Middle frontal gyrus (tissue), 1 donor: Measurements from ENCODE around the gene ZNF330.

Source experiments
- DNase-seq: peaks from one replicate; pipeline ENCODE4 v3.0.0-alpha.2; 2015; ENCODE audit warnings: low spot score; ENCODE audit errors: extremely low spot score

Gene ZNF330

DNA sequence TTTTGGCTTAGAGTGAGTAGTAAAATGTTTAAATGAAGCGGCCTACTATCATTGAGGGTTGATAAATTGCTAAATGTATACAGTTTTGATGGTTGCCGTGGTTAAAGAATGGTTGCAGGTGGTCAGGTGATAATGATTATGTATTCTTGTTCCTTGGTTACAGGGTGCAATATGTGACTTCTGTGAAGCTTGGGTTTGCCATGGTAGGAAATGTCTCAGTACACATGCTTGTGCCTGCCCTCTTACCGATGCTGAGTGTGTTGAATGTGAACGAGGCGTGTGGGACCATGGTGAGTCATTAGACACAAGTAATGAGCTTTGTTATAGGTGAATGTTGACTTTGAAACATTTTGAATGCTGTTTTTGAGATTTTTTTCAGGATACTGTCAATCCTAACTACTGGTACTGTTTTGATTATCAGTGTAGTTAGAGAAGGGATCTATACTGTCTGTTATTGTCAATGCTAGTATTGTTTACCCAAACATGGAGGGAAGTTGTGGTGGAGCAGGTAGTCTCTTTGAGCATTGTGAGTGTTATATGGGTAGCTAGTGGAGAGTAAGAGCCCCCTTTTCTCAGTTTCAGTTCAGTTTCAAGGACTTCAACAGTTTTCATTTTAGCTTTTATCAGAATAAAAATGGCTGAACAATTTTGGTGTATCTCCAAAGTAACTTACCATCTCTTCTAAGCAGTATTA lies 8.9 kb downstream of the ZNF330 start:
- no peak for DNase-seq

DNA sequence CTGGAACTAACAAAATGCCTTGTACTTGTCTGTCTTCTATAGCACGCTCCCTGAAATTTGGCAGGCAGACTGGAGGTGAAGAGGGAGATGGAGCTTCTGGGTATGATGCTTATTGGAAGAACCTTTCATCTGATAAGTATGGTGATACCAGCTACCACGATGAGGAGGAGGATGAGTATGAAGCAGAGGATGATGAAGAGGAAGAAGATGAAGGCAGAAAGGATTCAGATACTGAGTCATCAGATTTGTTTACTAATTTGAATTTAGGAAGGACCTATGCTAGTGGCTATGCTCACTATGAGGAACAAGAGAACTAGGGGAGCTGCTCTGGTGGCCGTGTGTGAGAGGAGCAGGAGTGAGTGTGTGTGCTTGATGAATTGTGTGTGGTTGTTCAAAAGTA lies 13.0 kb downstream of the ZNF330 start:
- DNase-seq, result no peak

DNA sequence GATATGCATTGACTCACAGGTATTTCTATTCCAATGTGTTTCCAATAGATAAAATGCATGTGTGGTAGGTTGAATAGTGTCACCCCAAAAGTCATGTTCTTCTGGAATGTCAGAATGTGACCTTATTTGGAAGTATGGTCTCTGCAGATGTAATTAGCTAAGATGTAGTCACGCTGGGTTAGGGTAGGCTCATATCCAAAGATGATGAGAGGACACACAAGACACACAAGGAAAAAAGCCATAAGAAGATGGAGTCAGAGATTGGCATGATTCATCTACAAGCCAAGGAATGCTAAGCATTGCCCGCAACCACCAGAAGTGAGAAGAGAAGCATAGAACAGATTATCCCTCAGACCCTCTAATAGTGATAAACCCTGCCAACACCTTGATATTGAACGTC lies 17.5 kb downstream of the ZNF330 start:
- DNase-seq, result no peak

DNA sequence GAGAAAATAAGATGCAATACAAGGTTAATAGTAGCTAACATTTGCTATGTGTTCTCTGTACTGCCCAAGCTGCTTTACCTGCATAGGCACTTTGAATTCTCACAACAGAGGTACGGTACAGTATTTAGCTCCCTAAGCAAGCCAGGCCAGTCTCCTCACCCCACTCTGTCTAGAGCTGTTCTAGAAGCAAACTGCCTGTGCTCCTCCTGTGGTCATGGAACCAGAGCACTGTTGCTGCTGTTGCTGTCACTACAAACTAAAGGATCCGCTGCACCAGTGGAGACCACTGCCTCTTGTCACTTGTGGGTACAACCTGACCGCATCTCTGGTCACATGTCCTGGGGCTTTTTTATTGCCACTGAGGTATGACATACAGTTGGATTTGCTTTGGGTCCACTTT lies 19.6 kb downstream of the ZNF330 start:
- no peak for DNase-seq

DNA sequence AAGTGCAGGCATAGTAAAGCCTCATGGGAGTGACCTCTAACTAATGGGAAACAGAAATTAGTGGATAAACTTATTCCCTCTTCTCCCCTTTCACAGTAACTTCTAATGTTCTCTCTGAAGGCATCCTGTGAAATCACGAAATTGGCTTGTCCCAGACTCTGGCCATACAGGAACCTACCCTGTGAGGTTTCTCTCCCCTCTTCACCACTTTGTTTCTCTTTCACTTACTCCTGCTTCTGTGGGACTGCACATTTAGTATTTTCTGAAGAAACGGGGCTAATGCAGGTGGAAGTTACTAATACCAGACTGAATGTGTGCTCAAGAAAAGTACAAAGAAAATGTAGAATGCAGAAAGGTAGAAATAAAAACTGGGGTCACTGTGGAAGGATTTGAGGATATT lies 20.0 kb downstream of the ZNF330 start:
- DNase-seq, result no peak

DNA sequence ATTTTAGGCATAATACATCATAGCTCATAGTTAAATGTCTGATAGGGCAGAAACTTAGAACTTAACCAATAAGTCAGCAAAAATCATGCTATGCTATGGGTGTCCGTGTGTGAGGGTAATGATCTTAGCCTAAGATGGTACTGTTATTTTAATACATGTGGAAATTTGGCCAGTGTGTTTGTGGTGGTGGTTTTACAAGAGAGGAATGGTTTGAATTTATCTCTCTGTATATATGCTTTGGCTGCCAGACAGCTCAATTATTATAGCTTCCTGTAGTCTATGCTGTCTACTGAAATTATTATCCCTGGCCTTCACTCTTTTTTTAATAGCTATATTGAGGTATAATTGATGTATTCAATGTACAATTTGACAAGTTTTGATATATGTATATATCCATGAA lies 21.3 kb downstream of the ZNF330 start:
- DNase-seq, result no peak

DNA sequence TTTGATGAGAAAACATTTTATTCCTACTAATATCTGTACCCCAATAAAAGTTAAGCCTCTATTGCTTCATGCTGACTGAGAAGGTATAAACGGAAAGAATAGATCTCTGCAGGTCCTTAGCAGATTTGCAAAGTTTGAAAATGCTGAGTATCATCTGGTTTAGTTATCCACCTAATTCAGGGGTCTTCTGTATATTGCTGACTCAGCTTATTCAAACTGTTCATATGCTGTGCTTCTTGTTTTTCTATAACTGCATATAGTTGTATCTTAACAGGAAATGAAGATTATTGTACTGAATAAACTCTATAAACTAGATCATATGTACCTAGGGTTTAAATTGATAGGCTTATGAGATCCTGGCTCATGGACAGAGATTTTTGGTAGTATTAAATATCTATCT lies 23.7 kb downstream of the ZNF330 start:
- DNase-seq, result no peak

DNA sequence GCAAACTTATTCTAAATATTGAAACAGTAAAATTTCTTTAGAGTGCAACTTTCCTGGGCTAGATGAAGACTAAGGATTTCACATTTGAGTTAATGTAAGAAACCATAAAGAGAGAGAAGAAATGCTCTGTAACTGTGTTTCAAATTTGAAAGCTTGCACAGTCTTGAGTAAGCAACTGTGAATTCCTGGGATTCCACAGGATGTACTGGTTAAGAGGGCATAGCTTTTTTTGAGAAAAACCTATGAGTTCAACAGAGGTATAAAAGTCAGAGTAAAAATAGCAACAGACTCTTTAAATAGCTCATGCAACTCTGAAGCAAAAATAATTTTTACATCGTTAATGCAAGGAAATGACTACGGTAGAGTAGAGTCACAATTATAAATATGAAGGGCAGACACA lies 25.5 kb downstream of the ZNF330 start:
- no peak for DNase-seq

DNA sequence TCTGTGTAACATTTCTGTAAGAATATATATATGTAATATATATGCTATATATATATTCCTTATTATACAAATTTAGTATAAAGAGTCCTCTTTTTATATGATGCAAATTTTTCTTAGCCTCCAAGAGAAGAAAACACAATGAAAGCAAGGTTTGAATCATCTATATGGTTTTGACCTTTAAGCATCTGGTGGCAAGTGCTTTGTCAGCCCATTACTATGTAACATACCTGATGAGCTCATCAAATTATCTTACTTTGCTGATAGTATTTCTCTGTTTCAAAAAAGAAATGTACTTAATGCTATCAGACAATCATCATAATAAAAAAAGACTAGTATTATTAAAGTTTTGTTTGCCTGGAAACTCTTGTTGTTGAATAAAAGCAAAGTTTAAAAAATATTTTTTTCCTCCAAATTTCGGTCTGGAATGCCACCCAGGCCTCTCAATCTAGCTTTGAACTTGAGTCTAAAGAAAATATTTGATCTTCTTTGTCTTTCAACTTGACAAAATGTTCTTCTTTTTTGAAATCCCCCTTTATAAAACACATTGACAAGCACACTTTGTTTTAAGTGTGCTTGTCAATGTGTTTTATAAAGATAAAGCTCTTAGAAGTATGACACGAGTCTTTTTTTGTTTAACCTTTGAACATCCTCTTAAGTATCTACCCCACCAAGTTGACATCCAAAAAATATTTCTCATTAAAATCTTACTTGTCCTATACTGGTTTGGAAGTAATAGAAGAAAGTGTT lies 26.2 kb downstream of the ZNF330 start:
- DNase-seq, result no peak

DNA sequence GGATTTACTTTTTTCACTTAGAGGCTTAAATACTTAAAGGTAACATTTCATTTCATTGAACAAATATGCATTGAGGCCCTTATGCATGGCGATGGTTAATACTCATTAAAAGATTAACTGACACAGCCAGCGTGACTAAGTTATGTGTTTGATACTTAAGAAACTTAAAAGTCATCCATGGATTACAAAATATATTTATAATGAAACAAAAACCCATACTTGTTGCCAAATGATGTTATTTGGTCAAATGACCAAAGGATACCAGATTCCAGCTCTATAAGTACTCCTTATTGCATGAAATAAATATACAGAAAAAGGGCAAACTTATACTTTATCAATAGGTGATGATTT lies 26.7 kb downstream of the ZNF330 start:
- DNase-seq, result no peak

DNA sequence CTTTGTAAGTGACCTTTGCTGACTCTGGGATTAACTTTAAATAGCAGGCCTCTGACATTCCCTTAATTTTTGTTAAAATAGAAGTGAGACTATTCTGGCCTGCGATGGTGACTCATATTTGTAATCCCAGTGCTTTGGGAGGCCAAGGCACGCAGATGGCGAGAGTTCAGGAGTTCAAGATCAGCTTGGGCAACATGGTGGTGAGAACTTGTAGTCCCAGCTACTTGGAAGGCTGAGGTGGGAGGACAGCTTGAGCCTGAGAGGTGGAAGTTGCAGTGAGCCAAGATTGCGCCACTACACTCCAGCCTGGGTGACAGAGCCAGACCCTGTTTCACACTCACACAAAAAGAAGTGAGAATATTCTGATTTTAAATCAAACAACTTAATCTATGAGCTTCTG lies 27.3 kb downstream of the ZNF330 start:
- no peak for DNase-seq

DNA sequence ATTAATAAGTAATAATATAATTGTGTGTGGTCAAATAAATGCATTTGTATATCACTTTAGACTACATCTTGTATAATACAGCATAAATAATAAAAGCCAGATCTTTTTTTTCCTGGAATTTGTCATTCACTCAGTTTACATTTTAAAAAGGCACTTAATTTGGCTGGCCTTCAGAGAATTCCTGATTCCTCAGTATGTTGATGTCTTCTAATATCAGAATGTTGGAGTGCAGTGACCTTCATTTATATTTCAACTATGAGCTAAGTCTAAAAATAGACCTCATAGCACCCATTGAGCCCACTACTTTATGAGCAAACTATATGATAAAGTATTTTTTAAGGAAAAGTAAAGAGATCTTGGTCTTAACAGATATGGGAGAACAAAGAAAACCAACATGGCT lies 27.8 kb downstream of the ZNF330 start:
- DNase-seq, result no peak

DNA sequence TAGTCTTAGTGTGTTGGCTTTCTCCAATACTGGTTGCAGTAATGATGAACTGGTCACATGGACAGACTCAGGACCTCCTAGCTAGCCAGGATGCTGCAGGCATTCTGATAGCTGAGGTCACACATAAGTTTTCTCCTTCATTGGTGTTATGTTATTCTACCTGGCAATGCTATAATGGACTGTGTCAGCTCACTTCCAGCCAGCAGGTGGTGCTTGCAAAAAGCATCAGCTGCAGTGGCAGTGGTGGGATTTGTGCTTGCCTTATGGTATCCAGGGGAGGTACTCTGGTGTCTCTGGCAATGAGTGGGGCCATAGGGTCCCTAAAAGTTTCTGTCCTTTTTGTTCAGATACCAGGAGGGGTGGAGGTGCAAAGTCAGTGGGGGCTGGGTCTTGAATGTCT lies 33.6 kb downstream of the ZNF330 start:
- DNase-seq, result no peak

DNA sequence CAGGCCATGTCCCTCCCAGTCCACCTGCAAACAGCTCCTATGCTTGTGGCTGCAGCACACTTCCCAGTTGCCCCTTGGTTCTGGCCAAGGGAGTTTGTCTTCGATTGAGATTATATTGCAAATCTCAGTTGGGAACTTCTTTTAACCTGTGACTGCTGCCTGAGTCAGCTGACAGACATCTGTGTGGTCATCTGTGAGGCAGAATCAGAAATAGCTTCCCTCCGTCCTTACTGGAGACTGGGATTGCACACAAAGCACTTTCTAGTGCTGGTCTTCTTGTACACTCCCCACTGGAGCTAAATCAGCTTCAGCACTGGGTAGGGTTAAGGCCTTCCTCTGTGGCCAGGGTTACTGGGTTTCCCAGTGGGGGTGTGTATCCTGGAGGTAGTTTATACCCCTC lies 34.3 kb downstream of the ZNF330 start:
- DNase-seq, result no peak

DNA sequence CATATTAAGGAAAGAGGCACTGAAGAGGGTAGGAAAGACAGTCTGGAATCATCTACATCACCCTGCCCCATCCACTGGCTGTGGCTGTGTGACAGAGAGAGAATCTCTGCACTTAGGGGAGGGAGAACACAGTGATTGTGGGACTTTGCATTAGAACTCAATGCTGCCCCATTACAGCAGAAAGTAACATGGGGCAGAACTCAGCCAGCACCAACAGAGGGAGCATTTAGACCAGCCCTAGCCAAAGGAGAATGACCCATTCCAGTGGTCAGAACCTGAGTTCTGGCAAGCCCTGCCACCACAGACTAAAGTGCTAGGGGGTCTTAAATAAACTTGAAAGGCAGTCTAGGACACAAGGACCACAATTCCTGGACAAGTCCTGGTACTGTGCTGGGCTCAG lies 37.9 kb downstream of the ZNF330 start:
- DNase-seq, result no peak

DNA sequence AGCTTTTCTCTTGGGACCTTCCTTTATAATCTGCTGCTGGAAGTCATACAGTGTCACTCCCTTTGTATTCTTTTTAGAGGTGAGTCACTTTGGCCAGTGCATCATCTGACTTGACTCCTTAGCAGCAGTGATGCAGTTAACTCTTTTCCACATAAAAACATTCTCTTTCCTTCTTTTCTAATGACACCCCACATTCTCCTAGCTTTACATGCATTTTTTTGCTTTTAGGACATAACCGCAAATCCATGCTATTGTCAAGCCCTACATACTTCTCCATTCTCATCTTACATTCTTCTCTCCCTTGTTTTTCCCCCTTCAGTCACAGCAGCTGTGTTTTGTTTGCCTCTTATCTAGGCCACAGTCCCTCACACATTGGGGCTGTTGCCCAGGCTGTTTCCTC lies 55.1 kb downstream of the ZNF330 start:
- no peak for DNase-seq

DNA sequence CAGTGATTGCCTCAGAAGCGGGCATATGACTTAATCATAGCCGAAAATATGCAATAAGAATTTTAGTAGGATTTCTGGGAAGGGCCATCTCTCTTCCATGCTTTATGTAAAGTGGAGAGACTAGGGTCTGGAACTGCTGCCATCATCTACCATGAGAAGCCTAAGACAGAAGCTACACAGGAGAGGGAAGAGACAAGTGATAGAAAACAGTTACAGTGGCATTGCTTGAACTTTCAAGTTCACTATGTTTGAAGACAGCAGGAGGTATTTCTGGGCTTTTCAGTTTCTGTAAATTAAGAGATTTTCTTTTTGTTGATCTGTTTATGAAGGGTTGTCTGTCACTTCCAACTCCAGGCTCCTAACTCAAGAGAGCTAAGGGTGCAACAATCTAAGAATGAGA lies 62.5 kb downstream of the ZNF330 start:
- DNase-seq, result no peak

DNA sequence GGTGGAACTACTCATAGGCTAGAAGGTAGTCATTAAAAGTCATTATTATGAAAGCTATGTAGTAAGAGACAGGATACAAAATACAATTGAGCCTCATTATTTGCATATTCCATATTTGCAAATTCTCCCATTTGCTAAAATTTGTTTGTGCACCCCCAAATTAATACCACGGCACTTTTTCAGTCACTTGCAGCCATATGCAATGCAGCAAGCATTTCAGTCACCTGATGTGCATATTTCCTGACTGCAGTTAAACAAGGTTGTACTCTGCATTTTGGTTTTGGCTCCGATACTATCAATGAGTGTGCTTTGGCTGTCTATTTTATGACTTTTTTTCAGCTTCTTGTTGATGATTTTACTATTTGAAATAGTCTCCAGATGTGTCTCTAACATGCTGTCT lies 62.9 kb downstream of the ZNF330 start:
- DNase-seq, result no peak
